Measurements from ENCODE around the gene POLR3B. TPM values are rescaled to one million over a fixed set of nuclear protein-coding genes. Genes with fewer than 3 reads are reported as not detected.
"Not testable (repeated sequence)": the region's sequence is repeated elsewhere in the genome, so short reads cannot be mapped to it uniquely, and the experiment has no call there.

Gene POLR3B
- total RNA-seq, 2 experiments from 2014 or later, result 5.3 to 6.1 TPM

GRCh38 chr12:106465605-106466004 is 108.1 kb downstream of the POLR3B start:
- H3K9me3 Mint-ChIP-seq, DNase-seq, POLR2A ChIA-PET, H3K27ac Mint-ChIP-seq, H3K27me3 Mint-ChIP-seq, CTCF ChIA-PET, H3K4me3 Mint-ChIP-seq: not testable (repeated sequence)
- Mint-ChIP-seq H3K36me3 (ENCODE audit: low read depth) (peaks cover 18% of the 10 kb centered on the region), H3K4me1 (peaks cover 11% of the 10 kb centered on the region)

DNA sequence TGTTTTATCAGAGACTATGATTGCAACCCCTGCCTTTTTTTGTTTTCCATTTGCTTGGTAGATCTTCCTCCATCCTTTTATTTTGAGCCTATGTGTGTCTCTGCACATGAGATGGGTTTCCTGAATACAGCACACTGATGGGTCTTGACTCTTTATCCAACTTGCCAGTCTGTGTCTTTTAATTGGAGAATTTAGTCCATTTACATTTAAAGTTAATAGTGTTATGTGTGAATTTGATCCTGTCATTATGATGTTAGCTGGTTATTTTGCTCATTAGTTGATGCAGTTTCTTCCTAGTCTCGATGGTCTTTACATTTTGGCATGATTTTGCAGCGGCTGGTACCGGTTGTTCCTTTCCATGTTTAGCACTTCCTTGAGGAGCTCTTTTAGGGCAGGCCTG is 118.1 kb downstream of the POLR3B start:
- POLR2A ChIA-PET, CTCF ChIA-PET, H3K4me3 Mint-ChIP-seq: not testable (repeated sequence)

GRCh38 chr12:106477627-106478026 is 120.1 kb downstream of the POLR3B start:
- H3K4me3 Mint-ChIP-seq; H3K4me1 Mint-ChIP-seq; H3K36me3 Mint-ChIP-seq (ENCODE audit: low read depth); H3K27me3 Mint-ChIP-seq; DNase-seq; POLR2A ChIA-PET; H3K27ac Mint-ChIP-seq; H3K9me3 Mint-ChIP-seq: not testable (repeated sequence)
- CTCF ChIA-PET, result interaction anchor here (0.6 kb wide), 1 partner anchor 509 kb away, joined by 3 read pairs; the partner anchor contains the start of gene MTERF2

More for the DNA sequence above, 118.1 kb downstream of the POLR3B start:
- H3K27ac Mint-ChIP-seq; H3K27me3 Mint-ChIP-seq; DNase-seq; H3K4me1 Mint-ChIP-seq; H3K9me3 Mint-ChIP-seq; H3K36me3 Mint-ChIP-seq (ENCODE audit: low read depth): not testable (repeated sequence)

- Mint-ChIP-seq H3K36me3 (ENCODE audit: low read depth) (no peaks in the 10 kb centered on the region), H3K9me3 (no peaks in the 10 kb centered on the region), H3K4me3 (no peak overlapping the region), H3K27ac (no peak overlapping the region), H3K27me3 (no peaks in the 10 kb centered on the region), H3K4me1 (no peaks in the 10 kb centered on the region)
- no peak for DNase-seq
- POLR2A ChIA-PET, result no interaction called here
- CTCF ChIA-PET, result no interaction called here
These were observed 122.7 kb downstream of the POLR3B start for GRCh38 chr12:106480251-106480650.

GRCh38 chr12:106481246-106481645 is 123.7 kb downstream of the POLR3B start:
- CTCF ChIA-PET, result no interaction called here
- no peaks in the 10 kb centered on the region for H3K4me1 Mint-ChIP-seq
- no peaks in the 10 kb centered on the region for H3K36me3 Mint-ChIP-seq (ENCODE audit: low read depth)
- no peak overlapping the region for H3K4me3 Mint-ChIP-seq
- DNase-seq, result no peak
- POLR2A ChIA-PET, result no interaction called here
- H3K27me3 Mint-ChIP-seq, result no peaks in the 10 kb centered on the region
- H3K9me3 Mint-ChIP-seq, result no peaks in the 10 kb centered on the region
- no peak overlapping the region for H3K27ac Mint-ChIP-seq

DNA sequence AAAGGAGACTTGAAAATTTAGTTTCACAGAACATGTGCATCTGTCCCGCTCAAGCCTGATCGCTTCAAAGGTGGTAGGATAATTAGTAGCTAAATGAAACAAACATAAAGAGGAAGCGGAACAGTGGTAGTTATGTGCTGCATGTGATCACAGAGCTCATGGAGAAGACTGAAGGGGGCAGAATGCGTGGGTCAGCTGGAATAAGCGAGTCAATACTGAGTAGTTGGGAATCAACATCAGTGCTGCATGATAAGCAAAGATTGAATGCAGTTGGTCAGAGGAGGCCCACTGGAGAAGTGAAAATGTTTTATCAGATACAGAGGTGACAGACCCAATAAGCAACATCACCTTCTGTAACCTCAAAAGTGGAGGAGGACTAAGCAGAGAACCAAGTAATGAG is 130.1 kb downstream of the POLR3B start:
- no peak for DNase-seq
- Mint-ChIP-seq H3K4me3 (no peak overlapping the region), H3K27ac (no peak overlapping the region), H3K36me3 (ENCODE audit: low read depth) (no peaks in the 10 kb centered on the region), H3K9me3 (no peaks in the 10 kb centered on the region), H3K4me1 (no peaks in the 10 kb centered on the region), H3K27me3 (no peaks in the 10 kb centered on the region)
- ChIA-PET CTCF (no interaction called here), POLR2A (no interaction called here)

DNA sequence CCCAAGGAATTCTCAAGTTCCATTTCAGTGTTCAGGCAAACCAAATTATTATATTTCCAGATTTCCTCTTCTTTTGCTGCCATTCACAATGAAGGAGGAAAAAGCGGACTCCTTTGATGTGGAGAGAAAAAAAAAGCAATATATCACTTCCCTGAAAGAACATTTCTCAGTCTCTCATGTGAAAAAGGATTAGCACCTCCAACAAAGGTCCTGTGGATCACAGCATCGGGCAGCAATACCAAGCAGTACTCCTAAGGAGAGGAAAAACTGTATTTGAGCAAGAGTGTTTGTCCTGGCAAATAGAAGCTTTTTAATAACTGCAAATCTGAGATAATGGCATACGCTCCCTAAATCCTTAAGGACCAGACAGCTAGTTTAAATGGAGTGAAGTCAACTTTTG is 131.3 kb downstream of the POLR3B start:
- no peaks in the 10 kb centered on the region for H3K9me3 Mint-ChIP-seq
- no peak for DNase-seq
- no peaks in the 10 kb centered on the region for H3K36me3 Mint-ChIP-seq (ENCODE audit: low read depth)
- no peak overlapping the region for H3K4me3 Mint-ChIP-seq
- POLR2A ChIA-PET, result no interaction called here
- no peak overlapping the region for H3K27ac Mint-ChIP-seq
- CTCF ChIA-PET, result interaction anchor here (1.4 kb wide), 1 partner anchor 23 kb away, joined by 3 read pairs; no protein-coding TSS in a partner anchor
- no peaks in the 10 kb centered on the region for H3K4me1 Mint-ChIP-seq
- no peaks in the 10 kb centered on the region for H3K27me3 Mint-ChIP-seq

GRCh38 chr12:106490264-106490663 is 132.7 kb downstream of the POLR3B start:
- no peaks in the 10 kb centered on the region for H3K9me3 Mint-ChIP-seq
- DNase-seq, result no peak

GRCh38 chr12:106492857-106493256 is 135.3 kb downstream of the POLR3B start:
- peaks cover 1% of the 10 kb centered on the region for H3K4me1 Mint-ChIP-seq
- no peak overlapping the region for H3K4me3 Mint-ChIP-seq
- H3K36me3 Mint-ChIP-seq (ENCODE audit: low read depth), result peaks cover under 1% of the 10 kb centered on the region
- ChIA-PET CTCF (no interaction called here), POLR2A (no interaction called here)
- H3K27ac Mint-ChIP-seq, result no peak overlapping the region
- H3K27me3 Mint-ChIP-seq, result no peaks in the 10 kb centered on the region
- H3K9me3 Mint-ChIP-seq, result no peaks in the 10 kb centered on the region
- no peak for DNase-seq

More at GRCh38 chr12:106490264-106490663, 132.7 kb downstream of the POLR3B start:
- H3K4me3 Mint-ChIP-seq, result no peak overlapping the region
- no peak overlapping the region for H3K27ac Mint-ChIP-seq
- no peaks in the 10 kb centered on the region for H3K36me3 Mint-ChIP-seq (ENCODE audit: low read depth)
- CTCF ChIA-PET, result interaction anchor here (1.4 kb wide), 1 partner anchor 21 kb away, joined by 3 read pairs; no protein-coding TSS in a partner anchor
- POLR2A ChIA-PET, result no interaction called here
- no peaks in the 10 kb centered on the region for H3K4me1 Mint-ChIP-seq
- no peaks in the 10 kb centered on the region for H3K27me3 Mint-ChIP-seq

DNA sequence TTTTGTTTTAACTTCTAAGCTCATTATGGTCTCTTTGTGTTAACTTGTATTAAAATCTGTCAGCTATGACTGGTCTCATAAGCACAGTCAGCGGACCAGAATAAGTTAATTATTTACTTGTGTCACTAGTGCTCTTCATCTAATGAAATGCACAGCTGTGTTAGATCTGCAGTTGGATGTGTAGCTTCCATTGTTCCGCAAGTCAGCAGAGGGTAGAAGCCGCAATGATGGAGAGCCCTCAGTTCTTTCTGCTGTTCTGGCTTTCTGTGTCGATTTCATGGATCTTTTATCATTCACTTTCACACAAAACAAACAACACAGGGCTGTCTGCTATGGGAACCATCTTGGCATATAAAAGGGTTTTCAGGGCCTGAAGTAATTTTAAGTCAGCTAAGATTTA is 136.0 kb downstream of the POLR3B start:
- ChIA-PET POLR2A (no interaction called here), CTCF (no interaction called here)
- H3K4me3 Mint-ChIP-seq, result no peak overlapping the region
- H3K9me3 Mint-ChIP-seq, result no peaks in the 10 kb centered on the region
- no peak for DNase-seq
- peaks cover 4% of the 10 kb centered on the region for H3K36me3 Mint-ChIP-seq (ENCODE audit: low read depth)
- H3K27me3 Mint-ChIP-seq, result no peaks in the 10 kb centered on the region
- peaks cover 6% of the 10 kb centered on the region for H3K4me1 Mint-ChIP-seq
- no peak overlapping the region for H3K27ac Mint-ChIP-seq

DNA sequence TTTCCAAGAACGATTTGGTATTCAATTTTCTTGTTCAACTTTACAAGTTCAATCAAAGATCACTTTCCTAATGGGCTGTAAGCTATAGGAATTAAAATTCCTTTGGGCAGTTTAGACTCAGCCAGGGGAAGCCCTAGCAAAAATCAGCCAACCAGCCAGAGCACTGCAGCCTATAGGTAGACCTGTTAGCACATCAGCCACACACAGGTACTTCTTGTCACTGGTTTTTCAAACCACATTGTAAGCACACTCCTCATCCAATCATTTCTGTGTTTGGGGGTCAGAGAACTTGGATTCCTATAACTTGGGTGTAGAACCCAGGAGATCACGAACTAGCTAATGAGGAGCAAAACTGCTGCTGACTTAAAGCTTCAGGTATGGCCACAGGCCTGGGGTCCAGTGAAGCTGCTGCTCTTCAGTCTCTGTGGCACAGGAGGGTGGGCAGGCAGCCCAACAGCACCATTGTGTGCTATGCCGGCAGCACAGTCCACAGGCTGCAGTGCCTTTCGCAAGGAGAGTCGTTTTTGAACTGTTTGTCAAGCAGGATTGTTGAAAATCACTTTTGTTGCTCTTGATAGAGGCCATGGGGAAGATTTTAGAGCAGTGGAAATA is 137.9 kb downstream of the POLR3B start:
- Mint-ChIP-seq H3K4me3 (no peak overlapping the region), H3K4me1 (peaks cover 14% of the 10 kb centered on the region), H3K27ac (no peak overlapping the region), H3K36me3 (ENCODE audit: low read depth) (peaks cover 6% of the 10 kb centered on the region), H3K27me3 (no peaks in the 10 kb centered on the region), H3K9me3 (no peaks in the 10 kb centered on the region)
- no peak for DNase-seq
- POLR2A ChIA-PET, result no interaction called here
- CTCF ChIA-PET, result no interaction called here

DNA sequence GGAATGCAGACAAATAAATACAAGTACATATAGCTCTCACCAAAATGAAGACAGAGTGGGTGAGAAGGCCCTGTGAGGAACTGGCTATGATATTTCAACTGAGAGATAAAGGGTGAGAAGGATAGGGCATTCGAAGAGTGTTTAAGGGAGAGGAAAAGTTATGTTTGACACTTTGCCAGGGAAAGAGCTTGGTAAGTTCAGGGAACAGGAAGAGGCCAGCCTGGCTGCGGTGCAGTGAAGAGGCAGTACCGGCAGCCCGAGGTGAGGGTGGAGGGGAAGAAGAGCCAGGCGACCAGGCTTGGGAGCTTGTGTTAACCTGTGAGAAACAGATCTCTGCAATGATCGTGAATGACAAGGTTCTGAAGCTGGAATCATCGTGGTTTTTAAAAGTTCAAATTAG is 140.5 kb downstream of the POLR3B start:
- H3K27me3 Mint-ChIP-seq, result no peaks in the 10 kb centered on the region
- H3K36me3 Mint-ChIP-seq (ENCODE audit: low read depth), result peaks cover 8% of the 10 kb centered on the region
- ChIA-PET POLR2A (no interaction called here), CTCF (no interaction called here)
- no peaks in the 10 kb centered on the region for H3K9me3 Mint-ChIP-seq
- no peak overlapping the region for H3K4me3 Mint-ChIP-seq
- no peak for DNase-seq
- H3K27ac Mint-ChIP-seq, result no peak overlapping the region
- peaks cover 15% of the 10 kb centered on the region for H3K4me1 Mint-ChIP-seq

GRCh38 chr12:106499628-106500027 is 142.1 kb downstream of the POLR3B start:
- no peaks in the 10 kb centered on the region for H3K27me3 Mint-ChIP-seq
- DNase-seq, result no peak
- no peak overlapping the region for H3K27ac Mint-ChIP-seq
- ChIA-PET CTCF (no interaction called here), POLR2A (no interaction called here)
- H3K9me3 Mint-ChIP-seq, result no peaks in the 10 kb centered on the region
- peaks cover 8% of the 10 kb centered on the region for H3K36me3 Mint-ChIP-seq (ENCODE audit: low read depth)
- H3K4me1 Mint-ChIP-seq, result peaks cover 15% of the 10 kb centered on the region
- H3K4me3 Mint-ChIP-seq, result no peak overlapping the region

- Mint-ChIP-seq H3K36me3 (ENCODE audit: low read depth) (peaks cover 5% of the 10 kb centered on the region), H3K27ac (no peak overlapping the region)
- CTCF ChIA-PET, result no interaction called here
These were observed 149.1 kb downstream of the POLR3B start for GRCh38 chr12:106506691-106507090.

More at GRCh38 chr12:106506691-106507090, 149.1 kb downstream of the POLR3B start:
- H3K9me3 Mint-ChIP-seq, result no peaks in the 10 kb centered on the region
- H3K4me3 Mint-ChIP-seq, result no peak overlapping the region
- POLR2A ChIA-PET, result no interaction called here
- no peaks in the 10 kb centered on the region for H3K4me1 Mint-ChIP-seq
- no peak for DNase-seq
- no peaks in the 10 kb centered on the region for H3K27me3 Mint-ChIP-seq
